Activated B cell treated with CpG ODN at 0.5 μM for 24 hours (primary cell): ENCODE data around the gene CAMTA1. TPM values are rescaled to one million over a fixed set of nuclear protein-coding genes. Genes with fewer than 3 reads are reported as not detected.

Experiments used
- ATAC-seq: fragments of 200-7000 bp; cut with Tn5 transposase; one replicate; pipeline ENCODE4 v1.10.0; 2021; ENCODE audit warnings: low read depth, mild to moderate bottlenecking, moderate library complexity
- CTCF ChIA-PET: fragments of 350-600 bp; sonication (Branson Sonifier 250); formaldehyde crosslinking; loops from one replicate; lab custom pipeline; 2021; ENCODE audit warnings: antibody characterized with exemption; lab: Charles Lee
- POLR2A ChIA-PET: fragments of 350-600 bp; sonication (Branson Sonifier 250); formaldehyde crosslinking; loops from one replicate; lab custom pipeline; 2021; ENCODE audit warnings: antibody characterized with exemption; lab: Charles Lee
- DNase-seq: peaks from one replicate; pipeline ENCODE4 v3.0.0; 2022
- H3K27ac Mint-ChIP-seq: one replicate; pipeline ENCODE4 v1.8.0; 2020; ENCODE audit warnings: mixed read lengths
- H3K27me3 Mint-ChIP-seq: one replicate; pipeline ENCODE4 v1.8.0; 2021; ENCODE audit warnings: mixed read lengths
- H3K36me3 Mint-ChIP-seq: one replicate; pipeline ENCODE4 v1.8.0; 2021; ENCODE audit warnings: low read depth, mixed read lengths
- H3K4me1 Mint-ChIP-seq: one replicate; pipeline ENCODE4 v1.8.0; 2021; ENCODE audit warnings: mixed read lengths
- H3K4me3 Mint-ChIP-seq: one replicate; pipeline ENCODE4 v1.8.0; 2020; ENCODE audit warnings: mild to moderate bottlenecking, mixed read lengths
- H3K9me3 Mint-ChIP-seq: one replicate; pipeline ENCODE4 v1.8.0; 2020; ENCODE audit warnings: mixed read lengths
- intact Hi-C: fragments of 100-400 bp; cut with micrococcal nuclease; formaldehyde crosslinking; loops from one replicate; pipeline ENCODE4 v1.15.1; 2024
- total RNA-seq: library from RNA; stranded (reverse); gene quantifications from 2 replicates; pipeline ENCODE4 v1.2.3, GENCODE V29; 2022
- TF ChIP-seq, protein P1 (sequence below): fragments of 200-600 bp; IDR thresholded peaks from one replicate; pipeline ENCODE4 v1.8.0; 2022; ENCODE audit warnings: antibody characterized with exemption, mild to moderate bottlenecking

Gene CAMTA1
- total RNA-seq, 1 donor from 2014 or later = 49.8 TPM

DNA sequence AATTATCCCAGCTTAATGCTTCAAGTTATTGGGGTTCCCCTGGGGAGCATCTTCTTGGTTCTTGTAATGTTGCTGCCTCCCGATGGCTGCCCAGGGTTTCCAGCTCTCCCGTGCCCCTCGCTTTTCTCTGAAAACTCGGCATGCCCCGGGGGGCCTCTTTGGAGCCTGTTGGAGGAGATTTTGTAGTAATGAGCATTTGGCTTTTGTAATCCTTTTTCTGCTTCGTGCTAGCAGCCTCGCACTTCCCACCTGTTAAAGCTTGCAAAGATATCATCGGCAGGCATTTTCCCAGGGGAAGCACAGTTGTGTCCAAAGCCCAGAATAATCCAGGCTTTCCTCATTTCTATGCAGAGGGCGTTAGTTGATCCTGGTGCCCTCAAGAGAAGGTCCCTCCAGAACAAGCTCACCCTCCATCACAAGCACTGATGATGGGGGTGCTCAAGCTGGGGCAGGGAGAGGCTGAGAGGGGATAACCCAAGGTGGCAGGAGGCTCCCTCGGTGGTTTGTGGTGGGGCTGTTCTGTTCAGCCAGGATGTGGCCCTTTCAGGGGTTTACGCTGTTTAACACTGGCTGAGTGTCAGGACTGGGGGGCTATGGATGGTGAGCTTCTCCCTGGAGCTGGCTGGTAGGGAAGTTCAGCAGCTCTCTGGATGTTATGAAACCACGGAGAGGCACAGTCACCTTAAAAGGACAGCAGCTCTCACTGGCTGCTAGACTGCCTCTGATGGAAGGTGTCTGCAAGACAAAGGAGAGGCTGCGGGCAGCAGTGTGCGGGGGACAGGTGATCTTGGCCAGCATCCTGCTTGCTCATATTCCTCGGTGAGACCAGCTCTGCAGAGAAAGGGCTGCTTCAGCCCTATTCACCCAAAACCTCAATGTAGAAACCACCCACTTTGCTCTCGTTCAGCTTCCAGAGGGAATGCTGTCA lies 508.7 kb downstream of the CAMTA1 start:
- no peak overlapping the region for H3K27ac Mint-ChIP-seq
- TF ChIP-seq, protein P1, sequence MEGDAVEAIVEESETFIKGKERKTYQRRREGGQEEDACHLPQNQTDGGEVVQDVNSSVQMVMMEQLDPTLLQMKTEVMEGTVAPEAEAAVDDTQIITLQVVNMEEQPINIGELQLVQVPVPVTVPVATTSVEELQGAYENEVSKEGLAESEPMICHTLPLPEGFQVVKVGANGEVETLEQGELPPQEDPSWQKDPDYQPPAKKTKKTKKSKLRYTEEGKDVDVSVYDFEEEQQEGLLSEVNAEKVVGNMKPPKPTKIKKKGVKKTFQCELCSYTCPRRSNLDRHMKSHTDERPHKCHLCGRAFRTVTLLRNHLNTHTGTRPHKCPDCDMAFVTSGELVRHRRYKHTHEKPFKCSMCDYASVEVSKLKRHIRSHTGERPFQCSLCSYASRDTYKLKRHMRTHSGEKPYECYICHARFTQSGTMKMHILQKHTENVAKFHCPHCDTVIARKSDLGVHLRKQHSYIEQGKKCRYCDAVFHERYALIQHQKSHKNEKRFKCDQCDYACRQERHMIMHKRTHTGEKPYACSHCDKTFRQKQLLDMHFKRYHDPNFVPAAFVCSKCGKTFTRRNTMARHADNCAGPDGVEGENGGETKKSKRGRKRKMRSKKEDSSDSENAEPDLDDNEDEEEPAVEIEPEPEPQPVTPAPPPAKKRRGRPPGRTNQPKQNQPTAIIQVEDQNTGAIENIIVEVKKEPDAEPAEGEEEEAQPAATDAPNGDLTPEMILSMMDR = no peak
- ChIA-PET CTCF (no interaction called here), POLR2A (no interaction called here)
- H3K4me1 Mint-ChIP-seq = no peaks in the 10 kb centered on the region
- peaks cover 5% of the 10 kb centered on the region for H3K27me3 Mint-ChIP-seq
- ATAC-seq = no peak
- no peak for DNase-seq
- H3K36me3 Mint-ChIP-seq = no peaks in the 10 kb centered on the region
- no peaks in the 10 kb centered on the region for H3K9me3 Mint-ChIP-seq
- H3K4me3 Mint-ChIP-seq = no peak overlapping the region
- intact Hi-C loops = no loop called here

DNA sequence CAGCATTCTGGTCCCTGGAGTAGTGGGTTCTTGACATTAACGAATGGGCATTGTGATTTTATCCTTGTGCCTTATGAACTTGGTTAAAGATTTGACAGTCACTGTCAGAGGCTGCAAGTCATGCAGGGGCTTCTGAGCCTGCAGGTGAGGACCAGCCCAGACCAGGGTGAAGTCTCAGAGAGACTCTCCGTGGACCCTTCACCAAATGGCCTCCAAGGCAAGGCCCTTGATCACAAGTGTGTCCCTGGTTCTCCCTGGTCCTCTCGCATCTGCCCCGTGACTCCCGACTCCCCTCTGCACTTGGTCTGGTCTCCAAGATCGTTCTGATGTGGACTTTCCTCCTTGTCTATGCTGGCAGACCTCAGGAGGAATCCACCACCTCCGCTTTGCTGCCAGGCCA lies 509.4 kb downstream of the CAMTA1 start:
- Mint-ChIP-seq H3K27ac (no peak overlapping the region), H3K27me3 (peaks cover 9% of the 10 kb centered on the region), H3K4me3 (no peak overlapping the region), H3K9me3 (no peaks in the 10 kb centered on the region), H3K4me1 (no peaks in the 10 kb centered on the region), H3K36me3 (no peaks in the 10 kb centered on the region)
- intact Hi-C loops = no loop called here
- ChIA-PET POLR2A (no interaction called here), CTCF (no interaction called here)
- TF ChIP-seq, protein P1 = no peak
- no peak for DNase-seq
- ATAC-seq = no peak

DNA sequence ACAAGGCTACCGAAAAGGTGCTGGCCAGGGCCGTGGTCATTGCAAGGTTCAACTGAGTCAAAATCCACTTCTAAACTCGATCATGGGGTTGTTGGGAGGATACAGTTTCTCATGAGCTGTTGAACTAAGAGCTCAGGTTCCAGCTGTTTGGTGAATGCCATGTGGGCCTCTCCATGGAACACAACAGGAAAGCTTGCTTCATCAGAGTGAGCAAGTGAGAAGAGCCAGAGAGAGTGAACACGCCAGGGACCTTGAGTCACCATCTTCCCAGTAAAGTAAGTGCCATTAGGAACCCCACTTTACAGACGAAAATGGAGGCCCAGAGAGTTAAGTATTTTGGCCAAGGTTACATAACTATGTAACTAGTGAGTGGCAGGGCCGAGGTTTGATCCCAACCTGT lies 510.7 kb downstream of the CAMTA1 start:
- POLR2A ChIA-PET = no interaction called here
- CTCF ChIA-PET = no interaction called here
- Mint-ChIP-seq H3K4me1 (no peaks in the 10 kb centered on the region), H3K4me3 (no peak overlapping the region), H3K9me3 (no peaks in the 10 kb centered on the region), H3K27ac (no peak overlapping the region), H3K27me3 (peaks cover 8% of the 10 kb centered on the region), H3K36me3 (no peaks in the 10 kb centered on the region)
- TF ChIP-seq, protein P1 = no peak
- intact Hi-C loops = no loop called here
- DNase-seq (no peak), ATAC-seq (no peak)

DNA sequence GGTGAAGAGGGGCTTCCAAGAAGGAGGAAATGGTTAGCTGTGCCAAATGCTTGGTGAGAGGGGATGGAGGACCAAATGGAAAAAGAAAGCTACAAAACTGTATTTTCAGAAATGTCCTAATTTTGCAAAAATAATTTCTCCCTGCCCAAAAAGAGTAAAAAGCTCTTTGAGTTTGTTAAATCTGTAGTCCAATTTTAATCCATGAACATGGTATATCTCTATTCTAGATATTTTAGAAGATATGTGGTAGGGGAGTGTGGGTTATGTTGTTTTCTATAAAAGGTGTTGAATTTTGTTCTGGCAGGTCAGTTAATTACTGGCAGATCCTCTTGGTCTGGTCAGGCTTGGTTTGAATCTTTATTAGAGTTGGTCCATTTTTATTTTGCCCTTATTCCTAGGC lies 511.7 kb downstream of the CAMTA1 start:
- ChIA-PET CTCF (no interaction called here), POLR2A (no interaction called here)
- intact Hi-C loops = no loop called here
- TF ChIP-seq, protein P1 = no peak
- Mint-ChIP-seq H3K4me1 (no peaks in the 10 kb centered on the region), H3K27me3 (peaks cover 7% of the 10 kb centered on the region), H3K4me3 (no peak overlapping the region), H3K36me3 (no peaks in the 10 kb centered on the region), H3K9me3 (no peaks in the 10 kb centered on the region), H3K27ac (no peak overlapping the region)
- DNase-seq (no peak), ATAC-seq (no peak)

DNA sequence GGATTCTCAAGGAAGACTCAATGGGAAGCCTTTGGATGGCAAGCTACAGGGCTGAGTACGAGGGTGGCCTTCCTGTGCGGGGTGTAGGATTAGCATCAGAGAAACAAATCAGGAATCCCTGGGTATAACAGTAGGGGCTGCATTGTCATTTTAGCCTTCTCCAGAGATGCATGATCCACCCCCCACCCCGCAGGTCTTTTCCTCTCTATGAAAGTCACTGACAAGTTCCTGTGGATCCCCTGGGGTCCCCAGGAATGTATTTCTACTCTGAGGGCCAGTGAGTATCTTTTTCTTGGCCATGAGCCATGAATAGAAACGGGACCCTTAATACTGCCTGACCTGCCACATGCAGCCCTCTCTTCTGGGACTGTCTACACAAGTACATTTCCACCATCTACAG lies 512.9 kb downstream of the CAMTA1 start:
- no peaks in the 10 kb centered on the region for H3K4me1 Mint-ChIP-seq
- no peaks in the 10 kb centered on the region for H3K36me3 Mint-ChIP-seq
- TF ChIP-seq, protein P1 = no peak
- H3K9me3 Mint-ChIP-seq = no peaks in the 10 kb centered on the region
- intact Hi-C loops = no loop called here
- peaks cover 10% of the 10 kb centered on the region for H3K27me3 Mint-ChIP-seq
- ATAC-seq (no peak), DNase-seq (no peak)
- ChIA-PET CTCF (no interaction called here), POLR2A (no interaction called here)
- no peak overlapping the region for H3K4me3 Mint-ChIP-seq
- no peak overlapping the region for H3K27ac Mint-ChIP-seq
